ENCODE results near the gene ZNF616. TPM values are rescaled to one million over a fixed set of nuclear protein-coding genes. Genes with fewer than 3 reads are reported as not detected.

The ZNF616 gene
- total RNA-seq (10 to 100 TPM in 1 of 5 donors, 1 to 10 TPM in 3, under 1 TPM in 1; 0.29 to 23.3 (median 7.2) TPM), polyA plus RNA-seq (1 to 10 TPM; 1.7 to 2.0 (median 1.7) TPM)
- long read RNA-seq, donor 1, result 0 reads
- long read RNA-seq, donor 2, full-length matches to known transcripts, result 1 of 1 reads
- long read RNA-seq, donor 2, partial matches to known transcripts, result 0 of 1 reads
- long read RNA-seq, donor 2, other reads (novel, unspliced or antisense), result 0 of 1 reads
- long read RNA-seq, donor 3, full-length matches to known transcripts, result 1 of 1 reads
- long read RNA-seq, donor 3, partial matches to known transcripts, result 0 of 1 reads
- long read RNA-seq, donor 3, other reads (novel, unspliced or antisense), result 0 of 1 reads
- long read RNA-seq, donor 4, result 0 reads
- long read RNA-seq, donor 5, full-length matches to known transcripts, result 2 of 2 reads
- long read RNA-seq, donor 5, partial matches to known transcripts, result 0 of 2 reads
- long read RNA-seq, donor 5, other reads (novel, unspliced or antisense), result 0 of 2 reads
- long read RNA-seq, donor 6, full-length matches to known transcripts, result 2 of 2 reads
- long read RNA-seq, donor 6, partial matches to known transcripts, result 0 of 2 reads
- long read RNA-seq, donor 6, other reads (novel, unspliced or antisense), result 0 of 2 reads
- long read RNA-seq, donor 7, result 0 reads
- long read RNA-seq, donor 8, full-length matches to known transcripts, result 1 of 1 reads
- long read RNA-seq, donor 8, partial matches to known transcripts, result 0 of 1 reads
- long read RNA-seq, donor 8, other reads (novel, unspliced or antisense), result 0 of 1 reads
- long read RNA-seq, donor 9, result 0 reads
- long read RNA-seq, donor 10, result 0 reads

- H3K27ac ChIP-seq, result peak within 1 kb of the TSS; percentile 86 to 97 (median 93)
- H3K4me1 ChIP-seq, result peaks cover 19 to 28% (median 23%) of the 10 kb centered on the region in 4 donors
- TF ChIP-seq EP300 (IDR thresholded peaks at IDR 0.05) (no peak), POLR2A (IDR thresholded peaks at IDR 0.05) (no peak), CTCF (IDR thresholded peaks at IDR 0.05) (peak in 5 of 7 experiments; percentile 57 to 83 (median 76)), POLR2AphosphoS5 (IDR thresholded peaks at IDR 0.05) (peak; percentile 55 to 93 (median 84))
- H3K4me3 ChIP-seq, result peak within 1 kb of the TSS; percentile 69 to 92 (median 82)
- intact Hi-C loops (cut with DNase I; ENCODE audit: low total_unique reads), result loop anchor here (5.0 kb wide), 1 partner anchor 98 kb away; no protein-coding TSS in a partner anchor
- H3K9me3 ChIP-seq, result peaks cover 0 to 18% (median 9%) of the 10 kb centered on the region in 4 donors
- H3K27me3 ChIP-seq, result no peaks in the 10 kb centered on the region
- 0 to 1% (median 0%) methylated on average over 47 to 49 of the region's 49 CpGs for WGBS, 5 donors
- DNase-seq, result peak; percentile 98 to 99
- H3K36me3 ChIP-seq, result peaks cover 0 to 7% (median 2%) of the 10 kb centered on the region in 4 donors
These were observed at the start of gene ZNF616 for GRCh38 chr19:52139252-52140031. Gene ZNF616, minus strand, starts transcription at chr19:52139938. Its CDS starts 9,426 bp downstream, at chr19:52130512.

- Histone ChIP-seq H3K9me3 (no peaks in the 10 kb centered on the region), H3K4me3 (peak overlapping the region; percentile 45 to 95 (median 64)), H3K4me1 (peaks cover 31 to 47% (median 41%) of the 10 kb centered on the region in 4 donors), H3K27ac (peak overlapping the region; percentile 84 to 98 (median 96)), H3K27me3 (no peaks in the 10 kb centered on the region), H3K36me3 (peaks cover 0 to 16% (median 12%) of the 10 kb centered on the region in 4 donors)
- peak in 1 of 4 donors; percentile 36 for TF ChIP-seq POLR2A (IDR thresholded peaks at IDR 0.05)
- peak; percentile 67 to 93 (median 82) for TF ChIP-seq POLR2AphosphoS5 (IDR thresholded peaks at IDR 0.05)
- peak in 1 of 7 experiments; percentile 4 for TF ChIP-seq CTCF (IDR thresholded peaks at IDR 0.05)
- TF ChIP-seq EP300 (IDR thresholded peaks at IDR 0.05), result no peak
- 2 to 8% (median 2%) methylated on average over 26 to 32 of the region's 32 CpGs for WGBS, 5 donors
- no peak for DNase-seq
- intact Hi-C loops (cut with DNase I; ENCODE audit: low total_unique reads), result no loop called here
These were observed 49.3 kb upstream of the ZNF616 start for GRCh38 chr19:52188822-52189734.

GRCh38 chr19:52187407-52187806 is 47.7 kb upstream of the ZNF616 start:
- Histone ChIP-seq H3K4me3 (no peak overlapping the region), H3K4me1 (peaks cover 20 to 31% (median 27%) of the 10 kb centered on the region in 4 donors), H3K27ac (no peak overlapping the region), H3K36me3 (peaks cover 0 to 3% (median 0%) of the 10 kb centered on the region in 4 donors), H3K9me3 (no peaks in the 10 kb centered on the region), H3K27me3 (no peaks in the 10 kb centered on the region)
- TF ChIP-seq EP300 (IDR thresholded peaks at IDR 0.05) (no peak), CTCF (IDR thresholded peaks at IDR 0.05) (no peak), POLR2A (IDR thresholded peaks at IDR 0.05) (no peak), POLR2AphosphoS5 (IDR thresholded peaks at IDR 0.05) (no peak)
- no peak for DNase-seq
- intact Hi-C loops (cut with DNase I; ENCODE audit: low total_unique reads), result no loop called here
- 92 to 100% (median 97%) methylated on average over 1 of the region's 1 CpG for WGBS, 5 donors
